GM18498 (cell line): ENCODE measurements around the gene FFAR3.
"Not testable (repeated sequence)": the region's sequence is repeated elsewhere in the genome, so short reads cannot be mapped to it uniquely, and the experiment has no call there.

ENCODE experiments used
- ATAC-seq: cut with Tn5 transposase; IDR thresholded peaks from one replicate; pipeline ENCODE4 v1.9.1; 2021; ENCODE audit warnings: mild to moderate bottlenecking, moderate library complexity; ENCODE audit not compliant: unreplicated experiment

FFAR3 gene

DNA sequence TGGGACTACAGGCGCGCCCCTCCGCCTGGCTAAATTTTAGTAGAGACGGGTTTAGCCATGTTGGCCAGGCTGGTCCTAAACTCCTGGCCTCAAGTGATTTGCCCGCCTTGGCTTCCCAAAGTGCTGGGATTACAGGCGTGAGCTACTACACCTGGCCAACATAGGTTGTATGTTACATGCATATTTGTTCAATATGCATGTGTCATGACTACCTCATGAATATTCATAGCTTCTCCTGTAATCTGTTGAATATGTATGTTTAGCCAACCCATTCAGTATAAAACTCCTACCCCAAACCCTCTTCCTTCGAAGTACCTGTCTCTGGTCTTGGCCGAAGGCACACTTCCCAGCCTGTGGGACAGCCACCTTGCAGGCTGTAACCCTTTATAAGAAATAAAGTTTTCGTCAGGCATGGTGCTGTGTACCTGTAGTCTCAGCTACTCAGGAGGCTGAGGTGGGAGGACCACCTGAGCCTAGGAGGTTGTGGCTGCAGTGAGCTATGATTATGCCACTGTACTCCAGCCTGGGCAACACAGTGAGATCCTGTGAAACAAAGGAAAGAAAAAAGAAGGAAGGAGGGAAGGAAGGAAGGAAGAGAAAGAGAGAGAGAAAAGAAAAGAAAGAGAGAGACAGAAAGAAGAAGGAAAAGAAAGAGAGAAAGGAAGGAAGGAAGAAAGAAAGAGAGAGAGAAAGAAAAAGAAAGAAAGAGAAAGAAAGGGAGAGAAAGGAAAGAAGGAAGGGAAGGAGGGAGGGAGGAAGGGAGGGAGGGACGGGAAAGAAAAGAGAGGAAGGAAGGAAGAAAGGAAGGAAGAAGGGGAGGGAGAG, 41.9 kb downstream of the FFAR3 start:
- no peak for ATAC-seq

DNA sequence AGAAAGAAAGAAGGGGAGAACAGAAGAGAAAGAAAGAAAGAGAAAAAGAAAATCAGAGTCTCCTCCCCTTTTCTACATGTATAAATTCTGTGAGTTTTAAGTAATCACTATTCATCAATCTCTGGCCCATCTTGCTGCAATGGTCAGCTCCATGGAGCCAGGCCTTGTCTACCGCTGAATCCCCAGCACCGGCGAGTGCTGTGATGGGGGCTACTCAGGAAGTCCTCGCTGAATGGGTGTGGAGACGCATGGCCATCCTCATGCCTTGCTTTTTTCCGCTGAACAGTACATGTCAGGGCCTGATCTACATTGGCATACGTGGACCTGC, 42.5 kb downstream of the FFAR3 start:
- no peak for ATAC-seq

DNA sequence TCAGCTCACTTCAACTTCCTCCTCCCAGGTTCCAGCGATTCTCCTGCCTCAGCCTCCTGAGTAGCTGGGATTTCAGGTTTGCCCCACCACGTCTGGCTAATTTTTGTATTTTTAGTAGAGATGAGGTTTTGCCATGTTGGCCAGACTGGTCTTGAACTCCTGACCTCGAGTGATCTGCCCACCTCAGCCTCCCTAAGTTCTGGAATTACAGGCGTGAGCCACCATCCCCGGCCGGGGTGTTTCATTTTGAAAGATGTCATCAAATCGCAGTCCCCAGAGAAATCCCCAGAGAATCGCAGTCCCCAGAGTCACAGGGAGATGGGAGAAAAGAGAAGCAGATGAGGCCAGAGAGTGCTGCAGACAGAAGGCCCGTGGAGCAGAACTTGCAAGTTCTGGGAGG, 43.2 kb downstream of the FFAR3 start:
- not testable (repeated sequence) for ATAC-seq

DNA sequence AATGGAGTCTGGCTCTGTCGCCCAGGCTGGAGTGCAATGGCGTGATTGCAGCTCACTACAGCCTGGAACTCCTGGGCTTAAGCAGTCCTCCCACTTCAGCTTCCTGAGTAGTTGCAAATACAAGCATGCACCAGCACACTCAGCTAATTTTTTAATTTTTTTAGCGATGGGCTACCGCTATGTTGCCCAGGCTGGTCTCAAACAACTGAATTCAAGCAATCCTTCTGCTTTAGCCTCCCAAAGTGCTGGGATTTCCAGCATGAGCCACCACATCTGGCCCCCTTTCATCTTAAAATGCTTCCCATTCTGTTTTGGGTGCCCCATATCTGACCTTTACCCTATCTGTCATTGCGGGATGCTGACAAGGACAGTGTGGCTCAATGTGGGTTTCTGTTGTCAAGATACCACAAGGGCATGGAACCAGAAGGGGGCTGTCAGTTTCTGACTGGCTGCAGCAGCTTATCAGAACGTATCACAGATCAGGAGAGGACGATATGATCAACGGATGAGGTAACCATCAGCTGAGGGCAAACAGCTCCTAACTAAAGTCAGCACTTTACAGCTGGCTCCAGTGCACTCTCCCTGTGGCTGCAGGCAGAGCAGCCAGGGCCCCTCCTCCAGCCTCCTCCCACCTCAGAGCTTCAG, 45.0 kb downstream of the FFAR3 start:
- no peak for ATAC-seq

DNA sequence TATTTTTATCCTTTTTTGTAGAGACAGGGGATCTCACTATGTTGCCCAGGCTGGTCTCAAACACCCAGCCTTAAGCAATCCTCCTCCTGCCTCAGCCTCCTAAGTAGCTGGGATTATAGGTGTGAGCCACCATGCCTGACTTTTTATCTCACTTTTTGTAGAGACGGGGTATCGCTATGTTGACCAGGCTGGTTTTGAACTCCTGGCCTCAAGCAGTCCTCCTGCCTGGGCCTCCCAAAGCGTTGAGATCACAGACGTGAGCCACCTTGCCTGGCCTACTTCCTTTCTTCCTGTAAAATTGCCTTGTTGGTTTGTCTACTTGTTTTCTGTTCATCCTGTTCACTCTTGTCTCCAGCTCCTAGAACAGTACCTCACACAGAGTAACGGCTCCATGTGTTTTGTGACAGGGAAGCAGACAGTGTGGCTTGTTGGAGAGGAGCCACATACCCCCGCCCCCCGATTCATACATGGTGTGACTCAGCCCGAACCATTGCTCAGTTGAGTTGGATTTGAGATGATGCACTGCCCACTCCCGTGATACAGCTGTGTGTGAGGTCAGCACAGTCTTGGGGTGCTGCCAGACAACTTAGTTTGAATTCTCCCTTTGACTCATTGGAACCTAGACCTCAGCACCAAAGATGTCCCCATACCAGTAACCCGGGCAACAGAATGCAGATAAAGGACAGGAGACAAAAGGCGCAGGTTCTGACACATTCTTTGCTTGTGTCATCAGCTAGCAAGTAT, 46.8 kb downstream of the FFAR3 start:
- peak; percentile 76 for ATAC-seq

DNA sequence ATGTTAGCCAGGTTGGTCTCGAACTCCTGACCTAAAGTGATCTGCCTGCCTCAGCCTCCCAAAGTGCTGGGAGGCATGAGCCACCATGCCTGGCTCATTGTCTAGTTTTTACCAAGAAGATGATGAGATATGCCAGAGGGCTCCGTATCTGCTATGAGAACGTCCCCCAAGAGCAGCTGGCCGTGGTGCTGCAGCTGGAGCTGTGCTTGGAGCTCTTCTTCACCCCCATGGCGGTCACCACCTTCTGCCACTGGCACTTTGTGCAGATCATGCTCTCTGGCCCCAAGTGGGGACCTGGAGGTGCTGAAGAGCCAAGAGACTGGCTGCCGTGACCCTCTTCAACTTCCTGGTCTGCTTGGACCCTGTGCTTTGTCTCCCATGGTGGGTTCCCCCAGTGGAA, 49.4 kb downstream of the FFAR3 start:
- ATAC-seq: no peak

DNA sequence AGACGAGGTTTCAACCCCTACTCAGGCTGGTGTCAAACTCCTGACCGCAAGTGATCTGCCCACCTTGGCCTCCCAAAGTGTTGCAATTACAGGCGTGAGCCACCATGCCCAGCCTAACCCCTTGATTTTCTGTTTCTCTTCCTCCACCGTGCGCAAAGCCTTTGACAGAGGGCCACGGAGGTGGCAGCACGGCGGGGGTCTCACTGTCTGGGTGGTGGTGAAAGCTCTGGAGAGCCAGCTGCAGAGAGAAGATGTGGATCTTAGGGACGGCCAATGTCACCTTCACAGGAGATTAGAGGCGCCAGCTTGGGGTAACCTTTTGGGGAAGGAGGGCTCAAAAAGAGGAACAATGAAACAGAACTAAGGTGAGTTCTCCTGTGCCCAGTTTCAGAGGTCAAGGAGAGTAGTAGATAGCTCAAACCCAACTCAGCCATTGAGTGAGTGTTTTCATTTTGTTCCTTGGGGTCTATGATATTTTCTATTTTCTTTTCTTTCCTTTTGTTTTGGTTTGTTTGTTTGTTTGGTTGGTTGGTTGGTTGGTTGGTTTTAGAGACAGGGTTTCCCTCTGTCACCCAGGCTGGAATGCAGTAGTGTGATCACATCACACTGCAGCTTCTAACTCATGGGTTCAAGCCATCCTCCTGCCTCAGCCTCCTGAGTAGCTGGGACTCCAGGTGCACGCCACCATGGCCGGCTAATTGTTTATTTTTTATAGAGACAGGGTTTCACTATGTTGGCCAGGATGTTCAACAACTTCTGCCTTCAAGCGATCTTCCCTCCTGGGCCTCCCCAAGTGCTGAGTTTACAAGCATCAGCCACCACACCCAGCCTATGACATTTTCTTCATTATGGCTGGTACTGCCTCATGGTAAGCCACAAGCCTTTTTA, 50.3 kb downstream of the FFAR3 start:
- peak; percentile 78 for ATAC-seq

DNA sequence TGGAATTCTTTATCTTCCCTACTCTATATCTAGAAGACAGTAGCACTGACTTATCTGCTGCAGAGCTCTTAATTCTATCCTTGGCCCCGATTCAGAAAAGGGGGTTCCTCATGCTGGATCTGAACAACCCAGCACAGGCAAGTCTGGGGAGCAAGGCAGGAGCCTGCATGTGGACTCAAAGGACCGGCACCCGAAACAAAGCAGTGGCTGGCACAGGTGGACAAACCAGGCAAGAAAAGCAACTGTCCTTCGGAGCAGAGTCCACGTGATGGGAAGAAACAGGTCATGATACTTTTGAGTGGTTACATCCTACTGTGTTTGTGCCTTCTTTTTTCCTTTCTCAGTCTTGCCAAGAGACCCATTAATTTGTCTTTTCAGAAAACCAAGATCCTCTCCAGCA, 50.9 kb downstream of the FFAR3 start:
- ATAC-seq: no peak
